K562 (cell line): Measurements from ENCODE around the gene GJC2. TPM values are rescaled to one million over a fixed set of nuclear protein-coding genes. Genes with fewer than 3 reads are reported as not detected.

Experiments used
- ATAC-seq: fragments of 200-7000 bp; cut with Tn5 transposase; 3 replicates; pipeline ENCODE4 v1.9.1; 2020; ENCODE audit warnings: moderate library complexity
- BruUV-seq: library from RNA; stranded (reverse); fragments of 400-500 nt; replicated peaks from 2 replicates; lab custom pipeline; 2021; lab: Mats Ljungman, UMichigan
- CTCF ChIA-PET: fragments of 300-600 bp; formaldehyde crosslinking; extraction: SDS; loops from one replicate; lab custom pipeline; 2021; ENCODE audit warnings: low intra/inter-chr PET ratio; lab: Yijun Ruan, JAX
- POLR2A ChIA-PET: fragments of 300-600, 350-650 bp; sonication (Branson Sonifier 250); formaldehyde crosslinking; extraction: SDS; loops from one replicate; lab custom pipeline; 2021; ENCODE audit warnings: antibody characterized with exemption, inconsistent platforms; lab: Yijun Ruan, JAX
- DNase-seq, 4 experiments: peaks; one replicate each; pipeline versions ENCODE4 v3.0.0 to v3.0.0-alpha.2; 2011 to 2018; ENCODE audit warnings: low spot score in 3 of 4, mixed read lengths in 3 of 4; ENCODE audit errors: extremely low read depth in 1 of 4
- FAIRE-seq: peaks from 2 replicates; lab custom pipeline; 2011; peaks lifted over from hg19 to GRCh38; lab: Jason Lieb, UNC
- H2AFZ ChIP-seq: 2 replicates; pipeline ENCODE4 v1.6.0; 2011; ENCODE audit warnings: low read depth, low read length, control low read depth, inconsistent platforms
- H3K27ac ChIP-seq: fragments of 200-600 bp; 3 replicates; pipeline ENCODE4 v1.8.0; 2011; ENCODE audit warnings: low read depth, mild to moderate bottlenecking, control low read depth, inconsistent platforms, low read length, moderate library complexity, mixed read lengths; ENCODE audit errors: extremely low read depth
- H3K27me3 ChIP-seq, 2 experiments: fragments of 300-600 bp in 1 of 2; 2 replicates in 1 of 2; 3 replicates in 1 of 2; pipeline versions ENCODE4 v1.6.0 to v1.8.0; 2011; ENCODE audit warnings: inconsistent platforms in 2 of 2, low read length in 2 of 2, mild to moderate bottlenecking in 1 of 2, mixed read lengths in 1 of 2, moderate library complexity in 1 of 2; ENCODE audit not compliant: control insufficient read depth in 2 of 2, insufficient read depth in 2 of 2
- H3K36me3 ChIP-seq: fragments of 300-600 bp; 3 replicates; pipeline ENCODE4 v1.8.0; 2011; ENCODE audit warnings: mild to moderate bottlenecking, low read length, inconsistent platforms; ENCODE audit not compliant: control insufficient read depth, insufficient read depth
- H3K4me1 ChIP-seq, 2 experiments: fragments of 200-600 bp in 1 of 2; replicated peaks in 1 of 2; 2 replicates in 1 of 2; 3 replicates in 1 of 2; pipeline versions ENCODE4 v1.5.1 to v1.8.0; 2011; ENCODE audit warnings: inconsistent platforms in 2 of 2, low read length in 2 of 2, mild to moderate bottlenecking in 1 of 2, mixed read lengths in 1 of 2, moderate library complexity in 1 of 2; ENCODE audit not compliant: control insufficient read depth in 2 of 2, insufficient read depth in 2 of 2
- H3K4me2 ChIP-seq: 2 replicates; pipeline ENCODE4 v1.6.1; 2011; ENCODE audit warnings: low read length, control low read depth, inconsistent platforms, mixed read lengths; ENCODE audit not compliant: insufficient read depth
- H3K4me3 ChIP-seq: fragments of 200-600 bp; sonication (generic), shearing (Covaris generic); 2 replicates; pipeline ENCODE4 v1.5.1; 2016; ENCODE audit warnings: control low read depth, inconsistent platforms
- H3K79me2 ChIP-seq: fragments of 200-600 bp; 3 replicates; pipeline ENCODE4 v1.8.0; 2011; ENCODE audit warnings: low read length, inconsistent platforms; ENCODE audit not compliant: control insufficient read depth, insufficient read depth
- H3K9ac ChIP-seq, 2 experiments: 2 replicates each; pipeline versions ENCODE4 v1.6.0 to v1.6.1; 2011; ENCODE audit warnings: low read depth in 2 of 2, low read length in 2 of 2, control low read depth in 1 of 2, inconsistent platforms in 1 of 2, mild to moderate bottlenecking in 1 of 2, mixed read lengths in 1 of 2; ENCODE audit not compliant: insufficient read depth in 1 of 2
- H3K9me1 ChIP-seq: one replicate; pipeline ENCODE4 v1.6.0; 2011; ENCODE audit warnings: inconsistent platforms, mild to moderate bottlenecking, low read length, moderate library complexity; ENCODE audit not compliant: control insufficient read depth, insufficient read depth
- H3K9me3 ChIP-seq: replicated peaks from 2 replicates; pipeline ENCODE4 v1.5.1; 2011; ENCODE audit warnings: low read depth, low read length, inconsistent platforms; ENCODE audit not compliant: control insufficient read depth, insufficient read depth
- H4K20me1 ChIP-seq: replicated peaks from 2 replicates; pipeline ENCODE4 v1.6.1; 2011; ENCODE audit warnings: low read length, inconsistent platforms, mixed read lengths; ENCODE audit not compliant: control insufficient read depth, insufficient read depth
- HDGF ChIP-seq: fragments of 450-650 bp; IDR thresholded peaks from 2 replicates; pipeline ENCODE4 v1.6.1; 2016
- MTA1 ChIP-seq: fragments of 450-650 bp; IDR thresholded peaks from 2 replicates; pipeline ENCODE4 v1.6.1; 2017; ENCODE audit warnings: borderline replicate concordance
- NCOA1 ChIP-seq: fragments of 450-650 bp; IDR thresholded peaks from 2 replicates; pipeline ENCODE4 v1.6.1; 2016; ENCODE audit warnings: low read depth
- NR4A1 ChIP-seq, 2 experiments: fragments of 250-450 bp in 1 of 2; fragments of 450-650 bp in 1 of 2; sonication (Bioruptor Pico) in 1 of 2; IDR thresholded peaks; 2 replicates each; pipeline versions ENCODE4 v1.4.0 to v1.6.1; 2016 to 2020; ENCODE audit warnings: mild to moderate bottlenecking in 2 of 2, missing compliant biosample characterization in 1 of 2, missing genetic modification characterization in 1 of 2, moderate library complexity in 1 of 2
- RB1 ChIP-seq: fragments of 450-650 bp; IDR thresholded peaks from 2 replicates; pipeline ENCODE4 v1.6.1; 2017; ENCODE audit warnings: low read depth, mild to moderate bottlenecking
- RBM14 ChIP-seq: fragments of 200-400 bp; formaldehyde crosslinking; IDR thresholded peaks from 2 replicates; pipeline ENCODE4 v1.6.1; 2018; ENCODE audit warnings: low read depth, mild to moderate bottlenecking, low read length, moderate library complexity, borderline replicate concordance; ENCODE audit not compliant: insufficient read depth
- ZNF449 ChIP-seq: fragments of 250-450 bp; sonication (Bioruptor Pico); IDR thresholded peaks from 2 replicates; pipeline ENCODE4 v1.8.0; 2022; ENCODE audit warnings: moderate library complexity, mild to moderate bottlenecking, inconsistent platforms
- ZNF696 ChIP-seq: fragments of 250-450 bp; sonication (Bioruptor Pico); conservative IDR thresholded peaks from 2 replicates; pipeline ENCODE4 v1.4.0; 2020; ENCODE audit warnings: mild to moderate bottlenecking, moderate library complexity
- WGBS: fragments of 100-300 bp; shearing (Covaris generic); methylation state at CpG from one replicate; pipeline ENCODE4 v1.1.6; 2016; ENCODE audit warnings: low coverage, mixed read lengths; ENCODE audit not compliant: insufficient coverage; ENCODE audit errors: missing lambda C conversion rate; 5-methylcytosine and 5-hydroxymethylcytosine counted together
- in situ Hi-C: fragments of 300-500 bp; cut with MboI; formaldehyde crosslinking; loops from 4 replicates; pipeline ENCODE4 v1.15.0; 2018; ENCODE audit warnings: inconsistent platforms, mixed read lengths
- intact Hi-C: fragments of 100-400 bp; cut with micrococcal nuclease; formaldehyde crosslinking; loops from 2 replicates; pipeline ENCODE4 v1.14.2; 2022
- polyA plus RNA-seq, 8 experiments: library from polyadenylated mRNA; depleted of rRNA in 4 of 8; stranded (reverse) in 5 of 8; unstranded in 3 of 8; fragments of >200 nt; fragmentation: Nextera tagmentation in 2 of 8; fragmentation: Illumina TruSeq in 1 of 8; extraction: Ambion mirVana in 2 of 8; extraction: Trizol in 1 of 8; gene quantifications; 2 replicates each; pipeline versions ENCODE4 v1.2.1 to v1.2.3, GENCODE V29; 2011 to 2014; ENCODE audit warnings: inconsistent platforms in 1 of 8, missing spikeins in 1 of 8
- total RNA-seq, 7 experiments: library from RNA; depleted of rRNA in 6 of 7; stranded (reverse); fragments of >200 nt in 6 of 7; fragmentation: Illumina TruSeq in 2 of 7; extraction: Trizol in 2 of 7; gene quantifications; 2 replicates each; pipeline versions ENCODE4 v1.2.1 to v1.2.3, GENCODE V29; 2011 to 2021; ENCODE audit warnings: low replicate concordance in 1 of 7
- TF ChIP-seq, protein P1 (sequence below): fragments of 450-650 bp; formaldehyde crosslinking; IDR thresholded peaks from 2 replicates; pipeline ENCODE4 v1.4.0; 2022; ENCODE audit warnings: missing genetic modification characterization

GJC2 gene
- total and polyA plus RNA-seq, 9 of the 15 experiments (the other 6 are each of a cell fraction or from before 2014, with no cell fraction given) = 0.03 to 0.62 (median 0.11) TPM; not detected in 2

DNA sequence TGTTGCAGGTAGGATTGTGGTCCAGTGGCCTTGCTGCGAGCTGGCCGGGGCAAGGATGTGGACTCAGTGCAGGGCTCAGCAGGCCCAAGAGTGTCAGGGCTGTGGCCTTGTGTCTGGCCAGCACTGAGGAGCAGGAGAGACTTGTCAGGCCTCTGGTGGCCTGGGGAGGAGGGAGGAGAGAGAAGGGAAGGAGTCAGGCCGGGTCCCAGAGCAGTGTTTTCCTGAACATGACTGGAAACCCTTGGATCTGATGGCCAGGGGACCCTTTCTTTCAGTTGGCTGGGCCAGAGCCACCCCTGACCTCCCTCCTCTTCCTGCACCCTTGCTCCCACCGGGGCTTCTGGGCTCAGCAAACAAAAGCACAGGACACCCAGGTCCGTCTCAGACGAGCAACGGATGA, 20.9 kb downstream of the GJC2 start:
- peaks cover 14% of the 10 kb centered on the region for H3K79me2 ChIP-seq
- ChIA-PET POLR2A (interaction anchor here (0.6 to 1.4 kb wide), 2 partner anchors 19 to 87 kb away, joined by 3 to 4 read pairs; no protein-coding TSS in a partner anchor), CTCF (no interaction called here)
- ATAC-seq (no peak), DNase-seq (no peak), FAIRE-seq (no peak)
- H4K20me1 ChIP-seq = peaks cover 6% of the 10 kb centered on the region
- no TSS peak for BruUV-seq
- no peak overlapping the region for H3K4me2 ChIP-seq
- TF ChIP-seq ZNF696 (no peak), ZNF449 (no peak), RB1 (no peak), NR4A1 (CRISPR knock-in tag; IDR thresholded peaks at IDR 0.05) (no peak), NR4A1 (tag; IDR thresholded peaks at IDR 0.05) (no peak), NCOA1 (no peak), HDGF (no peak), MTA1 (no peak), RBM14 (no peak)
- TF ChIP-seq, protein P1, sequence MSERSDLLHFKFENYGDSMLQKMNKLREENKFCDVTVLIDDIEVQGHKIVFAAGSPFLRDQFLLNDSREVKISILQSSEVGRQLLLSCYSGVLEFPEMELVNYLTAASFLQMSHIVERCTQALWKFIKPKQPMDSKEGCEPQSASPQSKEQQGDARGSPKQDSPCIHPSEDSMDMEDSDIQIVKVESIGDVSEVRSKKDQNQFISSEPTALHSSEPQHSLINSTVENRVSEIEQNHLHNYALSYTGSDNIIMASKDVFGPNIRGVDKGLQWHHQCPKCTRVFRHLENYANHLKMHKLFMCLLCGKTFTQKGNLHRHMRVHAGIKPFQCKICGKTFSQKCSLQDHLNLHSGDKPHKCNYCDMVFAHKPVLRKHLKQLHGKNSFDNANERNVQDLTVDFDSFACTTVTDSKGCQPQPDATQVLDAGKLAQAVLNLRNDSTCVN (CRISPR knock-in tag) = no peak
- no peak overlapping the region for H3K4me3 ChIP-seq
- no peak overlapping the region for H3K27ac ChIP-seq
- H2AFZ ChIP-seq = no peak overlapping the region
- WGBS = 67% methylated on average over 7 of the region's 7 CpGs
- no peaks in the 10 kb centered on the region for H3K9me3 ChIP-seq
- peaks cover 7% of the 10 kb centered on the region; the same call in 1 of the 3 replicates for H3K36me3 ChIP-seq
- no peaks in the 10 kb centered on the region for H3K27me3 ChIP-seq
- peak overlapping the region in 1 of 2 experiments; percentile 68; a peak in 2 of 4 replicates for H3K9ac ChIP-seq
- no peaks in the 10 kb centered on the region for H3K9me1 ChIP-seq
- H3K4me1 ChIP-seq = peaks cover 12 to 50% of the 10 kb centered on the region in 2 experiments; a peak in 4 of 5 replicates
- in situ Hi-C loops = no loop called here
- intact Hi-C loops = no loop called here
